ENCODE results near the gene COBL.
"Not testable (repeated sequence)": the region's sequence is repeated elsewhere in the genome, so short reads cannot be mapped to it uniquely, and the experiment has no call there.

Gene COBL

GRCh38 chr7:51005074-51005473, 311.5 kb downstream of the COBL start:
- WGBS (ENCODE audit: insufficient coverage): 100% methylated on average over 2 of the region's 2 CpGs

GRCh38 chr7:51000956-51001355, 315.7 kb downstream of the COBL start:
- POLR2A ChIA-PET: interaction anchor here (1.1 kb wide), 1 partner anchor 9 kb away, joined by 5 read pairs; no protein-coding TSS in a partner anchor
- no peak overlapping the region for H3K27ac ChIP-seq (ENCODE audit: insufficient read depth in 1 of 2, low read depth in 1 of 2, low read length in 2 of 2, poor library complexity in 1 of 2, severe bottlenecking in 2 of 2)
- 83% methylated on average over 1 of the region's 3 CpGs for WGBS (ENCODE audit: insufficient coverage)
- no peaks in the 10 kb centered on the region for H3K4me1 ChIP-seq (ENCODE audit: control extremely low read depth in 1 of 4, control insufficient read depth in 4 of 4, insufficient read depth in 4 of 4, low read length in 3 of 4)
- peaks cover 0 to 10% (median 3%) of the 10 kb centered on the region in 5 experiments for H3K9me3 ChIP-seq (ENCODE audit: control extremely low read depth in 1 of 5, control insufficient read depth in 4 of 5, insufficient read depth in 2 of 5, low read depth in 1 of 5, low read length in 4 of 5)
- no peaks in the 10 kb centered on the region for H3K27me3 ChIP-seq (replicated peaks in 2 of 5; ENCODE audit: control insufficient read depth in 4 of 5, insufficient read depth in 5 of 5, low read length in 4 of 5)
- H3K36me3 ChIP-seq (ENCODE audit: control insufficient read depth in 4 of 4, insufficient read depth in 4 of 4, low read length in 3 of 4): no peaks in the 10 kb centered on the region
- H3K4me3 ChIP-seq (ENCODE audit: control insufficient read depth in 1 of 7, extremely low read depth in 1 of 7, insufficient read depth in 4 of 7, low read depth in 2 of 7, low read length in 6 of 7): no peak overlapping the region
- DNase-seq: no peak
- CTCF ChIA-PET: interaction anchor here (1.1 to 1.3 kb wide), 2 partner anchors 11 to 19 kb away, joined by 3 read pairs; no protein-coding TSS in a partner anchor

More at GRCh38 chr7:51005074-51005473, 311.5 kb downstream of the COBL start:
- POLR2A ChIA-PET: no interaction called here
- Histone ChIP-seq H3K27me3 (replicated peaks in 2 of 5; ENCODE audit: control insufficient read depth in 4 of 5, insufficient read depth in 5 of 5, low read length in 4 of 5) (no peaks in the 10 kb centered on the region), H3K4me3 (ENCODE audit: control insufficient read depth in 1 of 7, extremely low read depth in 1 of 7, insufficient read depth in 4 of 7, low read depth in 2 of 7, low read length in 6 of 7) (no peak overlapping the region), H3K4me1 (ENCODE audit: control extremely low read depth in 1 of 4, control insufficient read depth in 4 of 4, insufficient read depth in 4 of 4, low read length in 3 of 4) (no peaks in the 10 kb centered on the region), H3K27ac (ENCODE audit: insufficient read depth in 1 of 2, low read depth in 1 of 2, low read length in 2 of 2, poor library complexity in 1 of 2, severe bottlenecking in 2 of 2) (no peak overlapping the region), H3K36me3 (ENCODE audit: control insufficient read depth in 4 of 4, insufficient read depth in 4 of 4, low read length in 3 of 4) (no peaks in the 10 kb centered on the region), H3K9me3 (ENCODE audit: control extremely low read depth in 1 of 5, control insufficient read depth in 4 of 5, insufficient read depth in 2 of 5, low read depth in 1 of 5, low read length in 4 of 5) (peaks cover 0 to 8% (median 2%) of the 10 kb centered on the region in 5 experiments)
- DNase-seq: no peak
- CTCF ChIA-PET: interaction anchor here (1.3 kb wide), 1 partner anchor 9 kb away, joined by 3 read pairs; no protein-coding TSS in a partner anchor

GRCh38 chr7:50994753-50995319, 321.8 kb downstream of the COBL start:
- no peaks in the 10 kb centered on the region for H3K36me3 ChIP-seq (ENCODE audit: control insufficient read depth in 4 of 4, insufficient read depth in 4 of 4, low read length in 3 of 4)
- whole genome bisulfite sequencing (ENCODE audit: insufficient coverage): 97% methylated on average over 3 of the region's 5 CpGs
- no peaks in the 10 kb centered on the region for H3K4me1 ChIP-seq (ENCODE audit: control extremely low read depth in 1 of 4, control insufficient read depth in 4 of 4, insufficient read depth in 4 of 4, low read length in 3 of 4)
- no peak overlapping the region for H3K4me3 ChIP-seq (ENCODE audit: control insufficient read depth in 1 of 7, extremely low read depth in 1 of 7, insufficient read depth in 4 of 7, low read depth in 2 of 7, low read length in 6 of 7)
- H3K27ac ChIP-seq (ENCODE audit: insufficient read depth in 1 of 2, low read depth in 1 of 2, low read length in 2 of 2, poor library complexity in 1 of 2, severe bottlenecking in 2 of 2): no peak overlapping the region
- no peaks in the 10 kb centered on the region for H3K27me3 ChIP-seq (replicated peaks in 2 of 5; ENCODE audit: control insufficient read depth in 4 of 5, insufficient read depth in 5 of 5, low read length in 4 of 5)
- DNase-seq: no peak
- POLR2A ChIA-PET: no interaction called here
- CTCF ChIA-PET: no interaction called here
- peaks cover 0 to under 1% (median 0%) of the 10 kb centered on the region in 5 experiments for H3K9me3 ChIP-seq (ENCODE audit: control extremely low read depth in 1 of 5, control insufficient read depth in 4 of 5, insufficient read depth in 2 of 5, low read depth in 1 of 5, low read length in 4 of 5)

GRCh38 chr7:50990214-50990613, 326.4 kb downstream of the COBL start:
- H3K36me3 ChIP-seq (ENCODE audit: control insufficient read depth in 4 of 4, insufficient read depth in 4 of 4, low read length in 3 of 4); H3K4me3 ChIP-seq (ENCODE audit: control insufficient read depth in 1 of 7, extremely low read depth in 1 of 7, insufficient read depth in 4 of 7, low read depth in 2 of 7, low read length in 6 of 7); H3K27me3 ChIP-seq (replicated peaks in 2 of 5; ENCODE audit: control insufficient read depth in 4 of 5, insufficient read depth in 5 of 5, low read length in 4 of 5); DNase-seq; H3K4me1 ChIP-seq (ENCODE audit: control extremely low read depth in 1 of 4, control insufficient read depth in 4 of 4, insufficient read depth in 4 of 4, low read length in 3 of 4); H3K27ac ChIP-seq (ENCODE audit: insufficient read depth in 1 of 2, low read depth in 1 of 2, low read length in 2 of 2, poor library complexity in 1 of 2, severe bottlenecking in 2 of 2); H3K9me3 ChIP-seq (ENCODE audit: control extremely low read depth in 1 of 5, control insufficient read depth in 4 of 5, insufficient read depth in 2 of 5, low read depth in 1 of 5, low read length in 4 of 5); POLR2A ChIA-PET; CTCF ChIA-PET: not testable (repeated sequence)
- no CpG with 5 or more reads among the region's 1 CpG for WGBS (ENCODE audit: insufficient coverage)

GRCh38 chr7:50988988-50989387, 327.6 kb downstream of the COBL start:
- Histone ChIP-seq H3K4me3 (ENCODE audit: control insufficient read depth in 1 of 7, extremely low read depth in 1 of 7, insufficient read depth in 4 of 7, low read depth in 2 of 7, low read length in 6 of 7) (no peak overlapping the region), H3K9me3 (ENCODE audit: control extremely low read depth in 1 of 5, control insufficient read depth in 4 of 5, insufficient read depth in 2 of 5, low read depth in 1 of 5, low read length in 4 of 5) (no peaks in the 10 kb centered on the region), H3K36me3 (ENCODE audit: control insufficient read depth in 4 of 4, insufficient read depth in 4 of 4, low read length in 3 of 4) (no peaks in the 10 kb centered on the region), H3K27me3 (replicated peaks in 2 of 5; ENCODE audit: control insufficient read depth in 4 of 5, insufficient read depth in 5 of 5, low read length in 4 of 5) (no peaks in the 10 kb centered on the region), H3K4me1 (ENCODE audit: control extremely low read depth in 1 of 4, control insufficient read depth in 4 of 4, insufficient read depth in 4 of 4, low read length in 3 of 4) (no peaks in the 10 kb centered on the region), H3K27ac (ENCODE audit: insufficient read depth in 1 of 2, low read depth in 1 of 2, low read length in 2 of 2, poor library complexity in 1 of 2, severe bottlenecking in 2 of 2) (no peak overlapping the region)
- DNase-seq: no peak
- 82% methylated on average over 1 of the region's 1 CpG for WGBS (ENCODE audit: insufficient coverage)
- ChIA-PET CTCF (interaction anchor here (1.9 kb wide), 1 partner anchor 79 kb away, joined by 5 read pairs; no protein-coding TSS in a partner anchor), POLR2A (interaction anchor here (0.9 kb wide), 1 partner anchor 31 kb away, joined by 3 read pairs; no protein-coding TSS in a partner anchor)

GRCh38 chr7:50988465-50988864, 328.1 kb downstream of the COBL start:
- no peaks in the 10 kb centered on the region for H3K27me3 ChIP-seq (replicated peaks in 2 of 5; ENCODE audit: control insufficient read depth in 4 of 5, insufficient read depth in 5 of 5, low read length in 4 of 5)
- ChIA-PET CTCF (interaction anchor here (1.9 kb wide), 1 partner anchor 79 kb away, joined by 5 read pairs; no protein-coding TSS in a partner anchor), POLR2A (interaction anchor here (0.9 kb wide), 1 partner anchor 32 kb away, joined by 3 read pairs; no protein-coding TSS in a partner anchor)
- WGBS (ENCODE audit: insufficient coverage): 100% methylated on average over 4 of the region's 6 CpGs
- H3K9me3 ChIP-seq (ENCODE audit: control extremely low read depth in 1 of 5, control insufficient read depth in 4 of 5, insufficient read depth in 2 of 5, low read depth in 1 of 5, low read length in 4 of 5): no peaks in the 10 kb centered on the region
- no peaks in the 10 kb centered on the region for H3K4me1 ChIP-seq (ENCODE audit: control extremely low read depth in 1 of 4, control insufficient read depth in 4 of 4, insufficient read depth in 4 of 4, low read length in 3 of 4)
- no peak overlapping the region for H3K27ac ChIP-seq (ENCODE audit: insufficient read depth in 1 of 2, low read depth in 1 of 2, low read length in 2 of 2, poor library complexity in 1 of 2, severe bottlenecking in 2 of 2)
- H3K36me3 ChIP-seq (ENCODE audit: control insufficient read depth in 4 of 4, insufficient read depth in 4 of 4, low read length in 3 of 4): no peaks in the 10 kb centered on the region
- no peak for DNase-seq
- no peak overlapping the region for H3K4me3 ChIP-seq (ENCODE audit: control insufficient read depth in 1 of 7, extremely low read depth in 1 of 7, insufficient read depth in 4 of 7, low read depth in 2 of 7, low read length in 6 of 7)

GRCh38 chr7:50985096-50985495, 331.5 kb downstream of the COBL start:
- no peak for DNase-seq
- Histone ChIP-seq H3K27me3 (replicated peaks in 2 of 5; ENCODE audit: control insufficient read depth in 4 of 5, insufficient read depth in 5 of 5, low read length in 4 of 5) (no peaks in the 10 kb centered on the region), H3K27ac (ENCODE audit: insufficient read depth in 1 of 2, low read depth in 1 of 2, low read length in 2 of 2, poor library complexity in 1 of 2, severe bottlenecking in 2 of 2) (no peak overlapping the region), H3K4me1 (ENCODE audit: control extremely low read depth in 1 of 4, control insufficient read depth in 4 of 4, insufficient read depth in 4 of 4, low read length in 3 of 4) (no peaks in the 10 kb centered on the region), H3K9me3 (ENCODE audit: control extremely low read depth in 1 of 5, control insufficient read depth in 4 of 5, insufficient read depth in 2 of 5, low read depth in 1 of 5, low read length in 4 of 5) (no peaks in the 10 kb centered on the region), H3K36me3 (ENCODE audit: control insufficient read depth in 4 of 4, insufficient read depth in 4 of 4, low read length in 3 of 4) (no peaks in the 10 kb centered on the region), H3K4me3 (ENCODE audit: control insufficient read depth in 1 of 7, extremely low read depth in 1 of 7, insufficient read depth in 4 of 7, low read depth in 2 of 7, low read length in 6 of 7) (no peak overlapping the region)
- POLR2A ChIA-PET: no interaction called here
- CTCF ChIA-PET: no interaction called here
- no CpG with 5 or more reads among the region's 4 CpGs for WGBS (ENCODE audit: insufficient coverage)

Data from common myeloid progenitor, CD34-positive (primary cell).